OCI-LY7 (cell line): Measurements from ENCODE around the gene VAMP2. TPM values are rescaled to one million over a fixed set of nuclear protein-coding genes. Genes with fewer than 3 reads are reported as not detected.

Source experiments
- BruUV-seq: library from RNA; stranded (reverse); fragments of 400-500 nt; replicated peaks from 2 replicates; lab custom pipeline; 2021; lab: Mats Ljungman, UMichigan
- CTCF ChIA-PET: fragments of 300-600 bp; sonication (Branson Sonifier 250); formaldehyde crosslinking; loops from one replicate; lab custom pipeline; 2022; ENCODE audit warnings: antibody characterized with exemption; ENCODE audit not compliant: unreplicated experiment; lab: Charles Lee
- POLR2A ChIA-PET: fragments of 300-600 bp; sonication (Branson Sonifier 250); formaldehyde crosslinking; loops from one replicate; lab custom pipeline; 2022; ENCODE audit warnings: antibody characterized with exemption; lab: Charles Lee
- DNase-seq: peaks from one replicate; pipeline ENCODE4 v3.0.0-alpha.2; 2015; ENCODE audit warnings: low spot score
- H2AFZ ChIP-seq: fragments of 200-600 bp; sonication (generic), shearing (Covaris generic); 2 replicates; pipeline ENCODE4 v1.6.1; 2014; ENCODE audit warnings: mild to moderate bottlenecking, antibody characterized with exemption, low read length, moderate library complexity
- H3K27ac ChIP-seq: fragments of 200-600 bp; sonication (generic); 2 replicates; pipeline ENCODE4 v1.5.1; 2014; ENCODE audit warnings: mixed run types, low read depth, mild to moderate bottlenecking, moderate library complexity, low read length, inconsistent platforms; ENCODE audit not compliant: poor library complexity, severe bottlenecking
- H3K36me3 ChIP-seq: fragments of 200-600 bp; sonication (generic); 2 replicates; pipeline ENCODE4 v1.6.1; 2014; ENCODE audit warnings: mild to moderate bottlenecking, antibody characterized with exemption, low read length, moderate library complexity, mixed read lengths; ENCODE audit not compliant: insufficient read depth
- H3K4me1 ChIP-seq: fragments of 200-600 bp; sonication (generic); 2 replicates; pipeline ENCODE4 v1.5.1; 2014; ENCODE audit warnings: mild to moderate bottlenecking, low read length; ENCODE audit not compliant: insufficient read depth, poor library complexity, severe bottlenecking
- H3K4me2 ChIP-seq: fragments of 200-600 bp; sonication (generic); 2 replicates; pipeline ENCODE4 v1.6.1; 2014; ENCODE audit warnings: mild to moderate bottlenecking, low read length
- H3K4me3 ChIP-seq: fragments of 200-600 bp; sonication (generic); 2 replicates; pipeline ENCODE4 v1.5.1; 2014; ENCODE audit warnings: mild to moderate bottlenecking, low read depth, low read length; ENCODE audit not compliant: poor library complexity, severe bottlenecking
- H3K79me2 ChIP-seq: fragments of 200-600 bp; sonication (generic); 2 replicates; pipeline ENCODE4 v1.6.1; 2016; ENCODE audit warnings: low read depth, mild to moderate bottlenecking, low read length, moderate library complexity, mixed read lengths; ENCODE audit not compliant: insufficient read depth
- H3K9me2 ChIP-seq: fragments of 200-600 bp; sonication (generic); 2 replicates; pipeline ENCODE4 v1.6.1; 2016; ENCODE audit warnings: mild to moderate bottlenecking, low read length, mixed read lengths; ENCODE audit not compliant: insufficient read depth
- H3K9me3 ChIP-seq: fragments of 200-600 bp; sonication (generic); 2 replicates; pipeline ENCODE4 v1.6.1; 2014; ENCODE audit warnings: mild to moderate bottlenecking, mixed run types, low read length, mixed read lengths
- H4K20me1 ChIP-seq: fragments of 200-600 bp; sonication (generic); 2 replicates; pipeline ENCODE4 v1.6.1; 2014; ENCODE audit warnings: mild to moderate bottlenecking, antibody characterized with exemption, low read length, moderate library complexity, mixed read lengths; ENCODE audit not compliant: insufficient read depth
- CTCF ChIP-seq: fragments of 200-600 bp; sonication (generic); conservative IDR thresholded peaks from 2 replicates; pipeline ENCODE4 v1.5.1; 2014; ENCODE audit warnings: mild to moderate bottlenecking, antibody characterized with exemption, low read length, moderate library complexity, mixed read lengths
- EZH2phosphoT487 ChIP-seq: fragments of 200-600 bp; sonication (generic); IDR thresholded peaks from 2 replicates; pipeline ENCODE4 v1.6.1; 2018; ENCODE audit warnings: low read depth, borderline replicate concordance, mild to moderate bottlenecking, mixed run types, antibody characterized with exemption, low read length, moderate library complexity, mixed read lengths
- intact Hi-C: fragments of 100-400 bp; cut with micrococcal nuclease; formaldehyde crosslinking; loops from one replicate; pipeline ENCODE4 v1.10.0; 2022; ENCODE audit not compliant: unreplicated experiment
- total RNA-seq, 2 experiments: library from RNA; depleted of rRNA in 1 of 2; stranded (reverse); fragments of >200 nt in 1 of 2; shearing (Covaris generic) in 1 of 2; gene quantifications; 2 replicates each; pipeline ENCODE4 v1.2.3, GENCODE V29; 2014 to 2022

VAMP2 gene
- total RNA-seq, 2 experiments from 2014 or later = 21.2 to 40.9 TPM

- Histone ChIP-seq H3K79me2 (no peaks in the 10 kb centered on the region), H3K4me3 (peak overlapping the region; percentile 79), H4K20me1 (no peaks in the 10 kb centered on the region), H3K4me2 (peak overlapping the region; percentile 98), H3K27ac (peak overlapping the region; percentile 79), H3K36me3 (no peaks in the 10 kb centered on the region), H2AFZ (peak overlapping the region; percentile 92), H3K9me2 (no peaks in the 10 kb centered on the region), H3K9me3 (no peaks in the 10 kb centered on the region), H3K4me1 (peaks cover 40% of the 10 kb centered on the region)
- ChIA-PET POLR2A (interaction anchor here (0.6 to 1.8 kb wide), 8 partner anchors 18 to 233 kb away, joined by 3 to 7 read pairs (median 4); partner anchors contain the start of genes AURKB and SLC25A35), CTCF (interaction anchor here (0.5 to 1.9 kb wide), 8 partner anchors 9 to 320 kb away, joined by 3 to 6 read pairs (median 4); no protein-coding TSS in a partner anchor)
- intact Hi-C loops = loop anchor here (1.0 to 5.0 kb wide), 3 partner anchors 40 to 232 kb away; partner anchors contain the start of gene CHD3
- peak; percentile 89 for DNase-seq
- TF ChIP-seq EZH2phosphoT487 = no peak
- TF ChIP-seq CTCF = peak; percentile 97
- BruUV-seq = no TSS peak
These were observed 43.8 kb downstream of the VAMP2 start for GRCh38 chr17:8118769-8119580.

DNA sequence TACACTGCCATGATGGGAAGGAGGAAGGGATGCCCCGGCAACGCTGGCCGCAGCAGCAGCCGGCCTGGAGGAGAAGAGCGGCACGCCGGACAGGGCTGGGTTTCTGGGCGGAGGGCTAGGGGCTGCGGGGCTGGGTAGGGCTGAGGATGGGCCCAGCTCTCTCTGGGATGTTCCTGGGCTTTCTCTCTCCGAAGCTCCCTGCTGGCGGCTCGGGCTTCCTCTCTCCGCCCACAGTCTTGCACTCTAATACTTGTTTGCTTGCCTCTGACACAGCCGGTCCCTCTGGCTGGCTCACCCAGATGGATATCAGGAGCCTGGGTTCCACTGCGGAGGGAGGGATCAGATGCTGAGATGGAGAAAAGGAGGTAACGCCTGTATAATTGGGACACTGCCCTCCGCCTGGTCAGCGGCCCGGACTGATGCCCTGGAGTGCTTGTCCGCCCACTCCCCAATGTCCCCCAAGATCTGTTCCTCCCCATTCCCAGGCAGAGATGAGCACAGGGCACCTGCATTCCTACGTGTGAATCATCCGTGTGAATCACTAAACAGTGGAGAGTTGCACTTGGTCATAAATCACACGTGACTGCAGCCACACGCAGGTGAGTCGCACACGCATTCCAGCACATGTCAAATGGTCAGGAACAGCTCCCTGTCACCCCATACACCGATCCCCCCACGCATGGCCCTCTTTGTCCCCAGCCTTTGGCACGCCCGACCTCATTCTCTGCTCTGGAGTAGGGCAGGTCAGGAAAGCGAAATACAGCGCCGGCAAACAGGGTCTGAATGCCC lies 44.6 kb downstream of the VAMP2 start, which contains the start of gene ALOXE3:
ALOXE3 (minus strand) TSS at position 535 of the 789 bp plus-strand sequence; CDS start at position 11, 524 bp downstream.
- intact Hi-C loops = loop anchor here (1.0 to 5.0 kb wide), 3 partner anchors 39 to 231 kb away; partner anchors contain the start of gene CHD3
- Histone ChIP-seq H3K4me1 (peaks cover 32% of the 10 kb centered on the region), H3K9me2 (no peaks in the 10 kb centered on the region), H4K20me1 (no peaks in the 10 kb centered on the region), H3K4me3 (peak within 1 kb of the TSS; percentile 79), H3K9me3 (no peaks in the 10 kb centered on the region), H3K36me3 (no peaks in the 10 kb centered on the region), H3K79me2 (no peaks in the 10 kb centered on the region), H2AFZ (peak within 1 kb of the TSS; percentile 92), H3K27ac (peak within 1 kb of the TSS; percentile 79), H3K4me2 (peak within 1 kb of the TSS; percentile 98)
- ChIA-PET CTCF (interaction anchor here (1.0 to 1.9 kb wide), 2 partner anchors 27 to 39 kb away, joined by 3 to 6 read pairs; no protein-coding TSS in a partner anchor), POLR2A (no interaction called here)
- BruUV-seq = no TSS peak
- DNase-seq = no peak
- TF ChIP-seq EZH2phosphoT487 = no peak
- no peak for TF ChIP-seq CTCF
